Epithelial cell of proximal tubule (primary cell): Measurements from ENCODE around the gene CIP2A. TPM values are rescaled to one million over a fixed set of nuclear protein-coding genes. Genes with fewer than 3 reads are reported as not detected.
A peak's percentile ranks its signal among the peaks of the same experiment; 100 is the strongest.
"Not testable (repeated sequence)": the region's sequence is repeated elsewhere in the genome, so short reads cannot be mapped to it uniquely, and the experiment has no call there.

Experiments used
- DNase-seq: peaks from one replicate; pipeline ENCODE4 v3.0.0-alpha.2; 2011; ENCODE audit warnings: low read depth
- H3K4me3 ChIP-seq: 2 replicates; pipeline ENCODE4 v1.5.1; 2011; ENCODE audit warnings: low read depth, mild to moderate bottlenecking, low read length
- total RNA-seq: library from RNA; depleted of rRNA; stranded (reverse); fragments of >200 nt; gene quantifications from 2 replicates; pipeline ENCODE4 v1.2.3, GENCODE V29; 2015
- TF ChIP-seq, protein P1 (sequence below): conservative IDR thresholded peaks from 2 replicates; pipeline ENCODE4 v1.5.1; 2012; ENCODE audit warnings: low read depth, mild to moderate bottlenecking, low read length

CIP2A gene
- 49.8 and 72.9 TPM in 2 replicates for total RNA-seq

GRCh38 chr3:108589081-108589997 lies at the start of gene CIP2A, which contains the start of gene DZIP3:
CIP2A (minus strand) TSS chr3:108589438; CDS start chr3:108589375, 63 bp downstream.
DZIP3 (plus strand) TSS chr3:108589722; CDS start chr3:108605407, 15,685 bp downstream.
- DNase-seq = peak; percentile 74
- peak within 1 kb of the TSS; percentile 84 for H3K4me3 ChIP-seq
- TF ChIP-seq, protein P1, sequence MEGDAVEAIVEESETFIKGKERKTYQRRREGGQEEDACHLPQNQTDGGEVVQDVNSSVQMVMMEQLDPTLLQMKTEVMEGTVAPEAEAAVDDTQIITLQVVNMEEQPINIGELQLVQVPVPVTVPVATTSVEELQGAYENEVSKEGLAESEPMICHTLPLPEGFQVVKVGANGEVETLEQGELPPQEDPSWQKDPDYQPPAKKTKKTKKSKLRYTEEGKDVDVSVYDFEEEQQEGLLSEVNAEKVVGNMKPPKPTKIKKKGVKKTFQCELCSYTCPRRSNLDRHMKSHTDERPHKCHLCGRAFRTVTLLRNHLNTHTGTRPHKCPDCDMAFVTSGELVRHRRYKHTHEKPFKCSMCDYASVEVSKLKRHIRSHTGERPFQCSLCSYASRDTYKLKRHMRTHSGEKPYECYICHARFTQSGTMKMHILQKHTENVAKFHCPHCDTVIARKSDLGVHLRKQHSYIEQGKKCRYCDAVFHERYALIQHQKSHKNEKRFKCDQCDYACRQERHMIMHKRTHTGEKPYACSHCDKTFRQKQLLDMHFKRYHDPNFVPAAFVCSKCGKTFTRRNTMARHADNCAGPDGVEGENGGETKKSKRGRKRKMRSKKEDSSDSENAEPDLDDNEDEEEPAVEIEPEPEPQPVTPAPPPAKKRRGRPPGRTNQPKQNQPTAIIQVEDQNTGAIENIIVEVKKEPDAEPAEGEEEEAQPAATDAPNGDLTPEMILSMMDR = no peak

DNA sequence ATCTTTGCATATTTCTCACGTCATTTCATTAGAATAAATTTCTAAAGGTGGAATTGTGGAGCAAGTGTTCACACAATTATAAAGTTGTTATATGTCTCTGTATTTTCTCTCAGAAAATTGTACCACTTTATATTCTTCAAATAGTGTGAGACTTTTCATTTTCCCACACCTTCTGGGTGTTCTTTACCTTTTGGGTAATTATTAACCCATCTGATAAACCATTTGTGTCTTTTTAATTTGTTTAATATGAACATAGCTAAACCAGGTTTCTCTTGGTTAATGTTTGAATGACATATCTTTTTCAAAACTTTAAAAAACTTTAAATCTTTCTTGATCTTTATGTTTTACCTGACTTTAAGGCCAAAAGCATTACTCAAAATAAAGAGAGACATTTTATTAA lies 40.7 kb upstream of the CIP2A start:
- TF ChIP-seq, protein P1 = no peak
- DNase-seq = no peak
- no peak overlapping the region for H3K4me3 ChIP-seq

- no peak overlapping the region for H3K4me3 ChIP-seq
- TF ChIP-seq, protein P1 = no peak
- DNase-seq = no peak
Measured at GRCh38 chr3:108623504-108623903, 34.3 kb upstream of the CIP2A start.

DNA sequence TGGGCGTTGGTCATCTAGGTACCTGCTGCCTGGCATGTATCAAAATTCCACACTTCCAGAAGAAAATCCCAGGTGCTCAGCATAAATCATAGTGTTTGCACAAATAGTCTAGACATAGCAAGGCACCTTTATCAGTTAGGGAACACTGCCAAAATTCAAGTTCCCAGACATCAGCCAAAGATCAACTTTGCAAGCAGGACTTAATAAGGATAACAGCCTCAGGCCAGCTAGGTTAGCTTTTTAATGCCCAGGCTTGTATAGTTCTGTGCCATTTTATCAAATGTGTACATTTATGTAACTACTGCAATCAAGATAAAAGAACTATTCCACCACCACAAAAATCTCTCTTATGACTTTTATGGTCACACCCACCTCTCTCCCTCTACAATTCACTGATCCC lies 31.0 kb upstream of the CIP2A start:
- H3K4me3 ChIP-seq = no peak overlapping the region
- no peak for DNase-seq
- TF ChIP-seq, protein P1 = no peak

DNA sequence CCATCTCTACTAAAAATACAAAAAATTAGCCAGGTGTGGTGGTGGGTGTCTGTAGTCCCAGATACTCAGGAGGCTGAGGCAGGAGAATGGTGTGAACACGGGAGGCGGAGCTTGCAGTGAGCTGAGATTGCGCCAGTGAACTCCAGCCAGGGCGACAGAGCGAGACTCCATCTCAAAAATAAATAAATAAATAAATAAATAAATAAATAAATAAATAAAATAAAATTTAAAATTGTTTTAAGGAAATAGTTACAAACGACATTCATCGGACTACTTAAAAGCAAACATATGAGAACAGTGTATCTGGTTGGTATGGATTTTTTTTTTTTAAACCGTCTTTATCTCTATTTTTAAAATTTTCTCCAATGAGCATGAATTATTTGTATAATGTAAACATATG lies 26.9 kb upstream of the CIP2A start:
- not testable (repeated sequence) for H3K4me3 ChIP-seq, DNase-seq

DNA sequence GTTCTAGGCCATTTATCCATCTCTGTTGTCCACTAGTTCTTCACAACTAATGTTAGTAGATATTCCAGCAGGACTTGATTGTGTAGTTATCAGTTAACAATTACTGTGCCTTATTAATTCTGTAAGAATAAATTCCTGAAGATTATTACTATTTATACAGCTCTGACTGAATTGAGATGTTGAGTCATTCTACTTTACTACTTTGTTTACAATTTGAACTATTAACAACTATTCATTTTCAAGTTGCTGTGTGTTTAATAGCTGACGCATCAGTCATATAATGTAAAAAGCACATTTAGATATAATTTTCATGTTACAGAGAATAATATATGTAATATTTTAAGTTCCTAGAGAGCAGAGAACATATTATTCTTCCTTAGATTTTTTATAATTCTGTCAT lies 21.4 kb upstream of the CIP2A start:
- TF ChIP-seq, protein P1 = no peak
- DNase-seq = no peak
- no peak overlapping the region for H3K4me3 ChIP-seq

GRCh38 chr3:108608750-108609149 lies 19.5 kb upstream of the CIP2A start:
- H3K4me3 ChIP-seq = no peak overlapping the region
- no peak for DNase-seq
- TF ChIP-seq, protein P1 = no peak
